Astrocyte (in vitro differentiated cells and primary cell): ENCODE measurements around the gene EPN2.

ENCODE experiments used
- CTCF ChIP-seq: IDR thresholded peaks from 2 replicates; pipeline ENCODE4 v1.5.1; 2011; ENCODE audit warnings: low read depth, mild to moderate bottlenecking, inconsistent platforms, low read length, moderate library complexity; ENCODE audit not compliant: insufficient read depth
- EZH2 ChIP-seq: IDR thresholded peaks from 2 replicates; pipeline ENCODE4 v1.6.1; 2012; ENCODE audit warnings: mild to moderate bottlenecking, low read length, inconsistent platforms; ENCODE audit not compliant: insufficient read depth

GRCh38 chr17:19303367-19303776 is 66.2 kb downstream of the EPN2 start:
- no peak for TF ChIP-seq CTCF
- TF ChIP-seq EZH2: no peak
